ENCODE results near the gene SMYD2. TPM values are rescaled to one million over a fixed set of nuclear protein-coding genes. Genes with fewer than 3 reads are reported as not detected.

SMYD2 gene
- polyA plus RNA-seq, 1 donor from 2014 or later, result 36.9 TPM

DNA sequence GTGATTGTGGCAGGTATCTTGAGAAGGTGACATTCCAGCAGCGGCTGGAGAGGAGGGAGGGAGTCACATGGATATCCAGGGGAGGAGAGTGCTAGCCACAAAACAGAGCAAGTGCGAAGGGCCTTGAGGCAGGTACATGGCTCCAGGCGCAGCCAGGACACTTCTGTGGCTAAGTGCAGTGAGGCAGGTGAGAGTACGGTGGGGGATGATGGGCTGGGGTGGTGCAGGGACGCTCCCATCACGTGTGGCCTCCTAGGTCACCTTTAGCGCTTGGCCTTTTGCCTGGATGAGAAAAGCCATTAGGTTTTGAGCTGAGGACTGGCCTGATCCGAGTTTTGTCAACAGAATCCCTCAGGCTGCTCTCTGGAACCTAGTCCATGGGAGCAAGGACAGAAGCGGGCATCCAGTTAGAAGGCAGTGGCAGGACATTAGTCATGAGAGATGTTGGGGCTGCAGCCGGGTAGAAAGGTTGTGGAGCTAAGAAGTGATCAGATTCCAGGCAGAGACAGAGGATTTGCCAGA is 31.6 kb downstream of the SMYD2 start:
- no peaks in the 10 kb centered on the region for H3F3A ChIP-seq (ENCODE audit: insufficient read depth, low read length, poor library complexity, severe bottlenecking)
- H3K9me2 ChIP-seq (ENCODE audit: insufficient read depth, low read length), result no peaks in the 10 kb centered on the region
- TF ChIP-seq POLR2AphosphoS5 (IDR thresholded peaks at IDR 0.05) (no peak), EP300 (conservative IDR thresholded peaks at IDR 0.05; ENCODE audit: poor library complexity, severe bottlenecking) (no peak), SMC3 (conservative IDR thresholded peaks at IDR 0.05; ENCODE audit: poor library complexity) (no peak), TAF1 (IDR thresholded peaks at IDR 0.05; ENCODE audit: low read depth) (no peak), MXI1 (conservative IDR thresholded peaks at IDR 0.05; ENCODE audit: poor library complexity, severe bottlenecking) (no peak), RAD21 (conservative IDR thresholded peaks at IDR 0.05) (no peak), EZH2 (IDR thresholded peaks at IDR 0.05; ENCODE audit: borderline replicate concordance, insufficient read depth, low read length, poor library complexity, severe bottlenecking) (no peak)
- TF ChIP-seq, protein P1, sequence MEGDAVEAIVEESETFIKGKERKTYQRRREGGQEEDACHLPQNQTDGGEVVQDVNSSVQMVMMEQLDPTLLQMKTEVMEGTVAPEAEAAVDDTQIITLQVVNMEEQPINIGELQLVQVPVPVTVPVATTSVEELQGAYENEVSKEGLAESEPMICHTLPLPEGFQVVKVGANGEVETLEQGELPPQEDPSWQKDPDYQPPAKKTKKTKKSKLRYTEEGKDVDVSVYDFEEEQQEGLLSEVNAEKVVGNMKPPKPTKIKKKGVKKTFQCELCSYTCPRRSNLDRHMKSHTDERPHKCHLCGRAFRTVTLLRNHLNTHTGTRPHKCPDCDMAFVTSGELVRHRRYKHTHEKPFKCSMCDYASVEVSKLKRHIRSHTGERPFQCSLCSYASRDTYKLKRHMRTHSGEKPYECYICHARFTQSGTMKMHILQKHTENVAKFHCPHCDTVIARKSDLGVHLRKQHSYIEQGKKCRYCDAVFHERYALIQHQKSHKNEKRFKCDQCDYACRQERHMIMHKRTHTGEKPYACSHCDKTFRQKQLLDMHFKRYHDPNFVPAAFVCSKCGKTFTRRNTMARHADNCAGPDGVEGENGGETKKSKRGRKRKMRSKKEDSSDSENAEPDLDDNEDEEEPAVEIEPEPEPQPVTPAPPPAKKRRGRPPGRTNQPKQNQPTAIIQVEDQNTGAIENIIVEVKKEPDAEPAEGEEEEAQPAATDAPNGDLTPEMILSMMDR (IDR thresholded peaks at IDR 0.05; ENCODE audit: poor library complexity, severe bottlenecking), result no peak
- TF ChIP-seq, protein P2, sequence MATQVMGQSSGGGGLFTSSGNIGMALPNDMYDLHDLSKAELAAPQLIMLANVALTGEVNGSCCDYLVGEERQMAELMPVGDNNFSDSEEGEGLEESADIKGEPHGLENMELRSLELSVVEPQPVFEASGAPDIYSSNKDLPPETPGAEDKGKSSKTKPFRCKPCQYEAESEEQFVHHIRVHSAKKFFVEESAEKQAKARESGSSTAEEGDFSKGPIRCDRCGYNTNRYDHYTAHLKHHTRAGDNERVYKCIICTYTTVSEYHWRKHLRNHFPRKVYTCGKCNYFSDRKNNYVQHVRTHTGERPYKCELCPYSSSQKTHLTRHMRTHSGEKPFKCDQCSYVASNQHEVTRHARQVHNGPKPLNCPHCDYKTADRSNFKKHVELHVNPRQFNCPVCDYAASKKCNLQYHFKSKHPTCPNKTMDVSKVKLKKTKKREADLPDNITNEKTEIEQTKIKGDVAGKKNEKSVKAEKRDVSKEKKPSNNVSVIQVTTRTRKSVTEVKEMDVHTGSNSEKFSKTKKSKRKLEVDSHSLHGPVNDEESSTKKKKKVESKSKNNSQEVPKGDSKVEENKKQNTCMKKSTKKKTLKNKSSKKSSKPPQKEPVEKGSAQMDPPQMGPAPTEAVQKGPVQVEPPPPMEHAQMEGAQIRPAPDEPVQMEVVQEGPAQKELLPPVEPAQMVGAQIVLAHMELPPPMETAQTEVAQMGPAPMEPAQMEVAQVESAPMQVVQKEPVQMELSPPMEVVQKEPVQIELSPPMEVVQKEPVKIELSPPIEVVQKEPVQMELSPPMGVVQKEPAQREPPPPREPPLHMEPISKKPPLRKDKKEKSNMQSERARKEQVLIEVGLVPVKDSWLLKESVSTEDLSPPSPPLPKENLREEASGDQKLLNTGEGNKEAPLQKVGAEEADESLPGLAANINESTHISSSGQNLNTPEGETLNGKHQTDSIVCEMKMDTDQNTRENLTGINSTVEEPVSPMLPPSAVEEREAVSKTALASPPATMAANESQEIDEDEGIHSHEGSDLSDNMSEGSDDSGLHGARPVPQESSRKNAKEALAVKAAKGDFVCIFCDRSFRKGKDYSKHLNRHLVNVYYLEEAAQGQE (IDR thresholded peaks at IDR 0.05; ENCODE audit: borderline replicate concordance), result no peak
- H3K9me3 ChIP-seq (ENCODE audit: low read length), result no peaks in the 10 kb centered on the region
- H4K20me1 ChIP-seq (ENCODE audit: insufficient read depth), result no peaks in the 10 kb centered on the region
- no peak overlapping the region for H2AFZ ChIP-seq (ENCODE audit: low read depth, low read length)
- no peak overlapping the region for H3K4me2 ChIP-seq (ENCODE audit: low read length)
- no peak overlapping the region for H3K9ac ChIP-seq (ENCODE audit: low read length)
- H3K36me3 ChIP-seq (ENCODE audit: insufficient read depth, low read length), result no peaks in the 10 kb centered on the region
- H3K4me3 ChIP-seq (ENCODE audit: low read length), result no peak overlapping the region
- H3K79me2 ChIP-seq (replicated peaks; ENCODE audit: insufficient read depth, low read length), result no peaks in the 10 kb centered on the region
- H3K27me3 ChIP-seq (ENCODE audit: insufficient read depth, low read depth, low read length), result no peaks in the 10 kb centered on the region
- H3K27ac ChIP-seq (ENCODE audit: low read length), result no peak overlapping the region

DNA sequence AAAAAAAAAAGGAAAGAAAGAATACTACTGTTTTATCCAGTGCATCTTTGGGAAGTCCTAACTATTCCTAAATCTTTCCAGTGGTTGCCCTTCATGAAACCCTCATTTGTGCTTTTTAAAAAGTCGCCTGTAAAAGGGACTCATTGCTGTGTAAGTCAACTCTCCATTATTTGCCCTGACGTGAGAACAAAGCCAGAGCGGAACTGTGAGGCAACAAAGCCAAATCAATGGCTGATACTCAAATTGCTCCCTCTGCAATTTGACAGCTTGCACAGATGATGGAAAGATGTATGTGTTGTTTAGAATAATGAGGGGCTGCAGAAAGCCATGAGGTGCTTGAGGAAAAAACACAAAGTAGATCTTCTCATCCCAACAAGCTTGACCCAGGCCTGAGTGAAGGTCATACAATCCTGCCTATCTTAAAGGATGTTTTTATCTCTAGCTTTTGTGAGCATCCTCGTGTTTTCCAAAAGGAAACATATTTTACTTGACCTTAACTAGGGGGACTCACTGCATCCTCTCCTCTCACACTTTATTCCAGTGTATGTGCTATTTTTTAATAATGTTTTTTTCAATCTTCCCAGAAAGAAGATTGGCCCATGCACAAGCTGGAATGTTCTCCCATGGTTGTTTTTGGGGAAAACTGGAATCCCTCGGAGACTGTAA is 33.4 kb downstream of the SMYD2 start:
- Histone ChIP-seq H3K79me2 (replicated peaks; ENCODE audit: insufficient read depth, low read length) (no peaks in the 10 kb centered on the region), H3K4me2 (ENCODE audit: low read length) (no peak overlapping the region), H3K4me3 (ENCODE audit: low read length) (no peak overlapping the region), H3F3A (ENCODE audit: insufficient read depth, low read length, poor library complexity, severe bottlenecking) (no peaks in the 10 kb centered on the region), H3K9me2 (ENCODE audit: insufficient read depth, low read length) (no peaks in the 10 kb centered on the region), H3K36me3 (ENCODE audit: insufficient read depth, low read length) (no peaks in the 10 kb centered on the region), H3K27ac (ENCODE audit: low read length) (peak overlapping the region; percentile 32), H4K20me1 (ENCODE audit: insufficient read depth) (no peaks in the 10 kb centered on the region), H3K9me3 (ENCODE audit: low read length) (no peaks in the 10 kb centered on the region), H3K9ac (ENCODE audit: low read length) (no peak overlapping the region), H2AFZ (ENCODE audit: low read depth, low read length) (no peak overlapping the region), H3K27me3 (ENCODE audit: insufficient read depth, low read depth, low read length) (no peaks in the 10 kb centered on the region)
- TF ChIP-seq, protein P1 (IDR thresholded peaks at IDR 0.05; ENCODE audit: poor library complexity, severe bottlenecking), result no peak
- TF ChIP-seq POLR2AphosphoS5 (IDR thresholded peaks at IDR 0.05), result peak; percentile 52
- TF ChIP-seq EP300 (conservative IDR thresholded peaks at IDR 0.05; ENCODE audit: poor library complexity, severe bottlenecking), result peak; percentile 55

Data from neural cell (in vitro differentiated cells).